Activated CD4-positive, alpha-beta memory T cell treated with anti-CD3 and anti-CD28 coated beads for 36 hours (primary cell): Measurements from ENCODE around the gene GJB4. TPM values are rescaled to one million over a fixed set of nuclear protein-coding genes. Genes with fewer than 3 reads are reported as not detected.

Source experiments
- CTCF ChIA-PET: fragments of 350-600 bp; sonication (Branson Sonifier 250); formaldehyde crosslinking; loops from one replicate; lab custom pipeline; 2021; ENCODE audit warnings: antibody characterized with exemption, inconsistent platforms; lab: Charles Lee
- POLR2A ChIA-PET: fragments of 350-600 bp; sonication (Branson Sonifier 250); formaldehyde crosslinking; loops from one replicate; lab custom pipeline; 2021; ENCODE audit warnings: antibody characterized with exemption; lab: Charles Lee
- DNase-seq: peaks from one replicate; pipeline ENCODE4 v3.0.0-alpha.2; 2020
- H3K27ac Mint-ChIP-seq: one replicate; pipeline ENCODE4 v1.8.0; 2021; ENCODE audit warnings: mixed read lengths
- H3K27me3 Mint-ChIP-seq: one replicate; pipeline ENCODE4 v1.8.0; 2021; ENCODE audit warnings: mixed read lengths
- H3K36me3 Mint-ChIP-seq: one replicate; pipeline ENCODE4 v1.8.0; 2021; ENCODE audit warnings: mixed read lengths
- H3K4me1 Mint-ChIP-seq: one replicate; pipeline ENCODE4 v1.8.0; 2021; ENCODE audit warnings: low read depth, mixed read lengths
- H3K4me3 Mint-ChIP-seq: one replicate; pipeline ENCODE4 v1.8.0; 2021; ENCODE audit warnings: mild to moderate bottlenecking, mixed read lengths
- H3K9me3 Mint-ChIP-seq: one replicate; pipeline ENCODE4 v1.8.0; 2021; ENCODE audit warnings: mixed read lengths
- intact Hi-C: fragments of 100-400 bp; cut with micrococcal nuclease; formaldehyde crosslinking; loops from one replicate; pipeline ENCODE4 v1.15.1; 2023
- total RNA-seq, 2 experiments: library from RNA; stranded (reverse); gene quantifications; one replicate each; pipeline ENCODE4 v1.2.3, GENCODE V29; 2021

Gene GJB4
- total RNA-seq, 2 experiments from 2014 or later, result not detected

DNA sequence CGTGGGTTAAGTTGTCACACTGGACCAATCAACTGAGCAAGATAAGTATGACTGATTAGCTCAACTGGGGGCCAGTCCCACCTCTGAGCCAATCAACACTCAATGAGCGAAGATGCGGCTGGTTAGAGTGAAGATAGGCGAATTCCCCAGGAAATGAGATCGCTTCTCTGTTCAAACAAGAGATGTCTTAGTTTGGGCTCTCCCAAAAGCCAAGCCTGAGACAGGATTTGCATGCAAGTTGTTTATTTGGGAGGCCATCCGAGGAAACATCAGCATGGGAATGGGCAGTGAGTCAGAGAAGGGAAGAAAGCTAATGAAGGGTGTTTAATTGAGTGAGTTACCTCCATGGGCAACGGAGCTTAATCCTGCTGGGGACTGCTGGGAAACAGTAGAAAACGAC, 9.5 kb upstream of the GJB4 start:
- CTCF ChIA-PET, result no interaction called here
- Mint-ChIP-seq H3K4me3 (no peak overlapping the region), H3K27ac (no peak overlapping the region), H3K36me3 (no peaks in the 10 kb centered on the region), H3K27me3 (peaks cover 2% of the 10 kb centered on the region), H3K4me1 (no peaks in the 10 kb centered on the region), H3K9me3 (no peaks in the 10 kb centered on the region)
- POLR2A ChIA-PET, result no interaction called here
- no peak for DNase-seq
- intact Hi-C loops, result no loop called here

DNA sequence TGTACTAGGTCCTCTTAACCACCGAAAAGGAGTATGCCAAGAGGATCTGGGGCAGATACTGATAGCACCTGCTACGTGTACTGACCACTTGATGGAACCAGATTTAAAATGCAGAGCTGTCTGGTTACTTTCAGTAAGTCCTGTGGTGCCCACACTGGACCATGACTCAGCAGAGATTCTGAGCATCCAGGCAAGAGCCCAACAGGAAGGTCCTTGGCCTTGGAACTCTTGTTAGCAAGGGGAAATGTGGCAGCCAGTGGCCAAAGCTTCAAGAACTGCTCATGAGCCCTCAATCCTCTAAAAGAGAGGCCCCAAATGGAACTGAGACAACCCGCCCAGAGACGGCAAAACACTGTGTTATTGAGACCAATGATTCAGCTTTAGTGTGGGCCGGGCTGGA, 8.9 kb upstream of the GJB4 start:
- no peak for DNase-seq
- CTCF ChIA-PET, result interaction anchor here (3.6 kb wide), 1 partner anchor 8 kb away, joined by 18 read pairs; no protein-coding TSS in a partner anchor
- Mint-ChIP-seq H3K27ac (no peak overlapping the region), H3K36me3 (no peaks in the 10 kb centered on the region), H3K4me1 (no peaks in the 10 kb centered on the region), H3K9me3 (no peaks in the 10 kb centered on the region), H3K27me3 (peaks cover 2% of the 10 kb centered on the region), H3K4me3 (no peak overlapping the region)
- POLR2A ChIA-PET, result no interaction called here
- intact Hi-C loops, result no loop called here

DNA sequence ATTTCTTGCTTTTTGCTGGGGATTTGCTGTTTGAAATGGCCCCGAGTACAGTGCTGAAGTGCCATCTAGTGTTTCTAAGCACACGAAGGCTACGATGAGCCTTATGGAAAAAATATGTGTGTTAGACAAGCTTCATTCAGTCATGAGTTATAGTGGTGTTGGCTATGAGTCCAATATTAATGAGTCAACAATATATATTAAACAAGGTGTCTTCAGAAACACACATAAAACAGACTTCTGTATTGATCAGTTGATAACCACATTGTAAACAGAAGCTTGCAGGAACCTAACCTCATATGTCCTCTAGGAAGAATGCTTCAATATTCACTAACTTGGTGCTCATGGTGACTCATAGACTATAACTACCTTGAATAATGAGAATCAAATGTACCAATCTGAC, 6.4 kb upstream of the GJB4 start:
- Mint-ChIP-seq H3K27me3 (peaks cover 1% of the 10 kb centered on the region), H3K9me3 (no peaks in the 10 kb centered on the region), H3K27ac (no peak overlapping the region), H3K4me1 (no peaks in the 10 kb centered on the region), H3K4me3 (no peak overlapping the region), H3K36me3 (no peaks in the 10 kb centered on the region)
- intact Hi-C loops, result no loop called here
- ChIA-PET POLR2A (no interaction called here), CTCF (interaction anchor here (3.6 kb wide), 1 partner anchor 11 kb away, joined by 18 read pairs; no protein-coding TSS in a partner anchor)
- DNase-seq, result no peak

DNA sequence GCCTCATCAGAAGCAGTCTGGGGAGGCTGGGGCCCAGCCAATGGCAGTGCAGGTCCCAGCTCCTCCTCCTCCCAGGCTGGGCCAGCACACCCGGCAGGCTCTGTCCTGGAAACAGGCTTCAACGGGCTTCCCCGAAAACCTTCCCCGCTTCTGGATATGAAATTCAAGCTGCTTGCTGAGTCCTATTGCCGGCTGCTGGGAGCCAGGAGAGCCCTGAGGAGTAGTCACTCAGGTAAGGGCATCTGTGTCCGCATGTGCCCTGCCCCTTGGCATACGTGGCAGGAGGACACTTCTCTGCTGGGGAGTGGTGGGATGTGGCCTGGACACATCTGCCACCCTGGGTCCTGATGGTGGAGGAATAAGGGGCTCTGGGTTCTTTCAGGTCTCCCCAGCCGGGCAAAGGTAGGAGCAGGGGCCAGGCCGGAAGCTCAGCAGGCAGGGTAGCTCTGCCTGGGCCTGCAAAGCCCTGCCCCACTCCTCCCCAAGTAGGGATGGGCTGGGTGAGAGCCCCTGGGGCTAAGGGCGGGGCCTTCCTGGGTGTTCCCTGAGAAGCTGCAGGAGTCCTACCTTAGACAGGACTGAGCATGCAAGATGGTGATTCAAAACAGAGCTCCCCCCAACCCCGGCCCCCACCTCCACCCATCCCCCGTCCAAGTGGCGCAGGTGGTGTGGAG, 4.4 kb upstream of the GJB4 start, which contains the start of gene GJB5:
GJB5 (plus strand) TSS at position 84 of the 674 bp plus-strand sequence. CDS start 2,284 bp downstream, outside the sequence.
- Mint-ChIP-seq H3K9me3 (no peaks in the 10 kb centered on the region), H3K4me3 (no peak within 1 kb of the TSS), H3K27ac (no peak within 1 kb of the TSS), H3K4me1 (no peaks in the 10 kb centered on the region), H3K27me3 (peaks cover 1% of the 10 kb centered on the region), H3K36me3 (no peaks in the 10 kb centered on the region)
- intact Hi-C loops, result no loop called here
- ChIA-PET CTCF (no interaction called here), POLR2A (no interaction called here)
- DNase-seq, result no peak

DNA sequence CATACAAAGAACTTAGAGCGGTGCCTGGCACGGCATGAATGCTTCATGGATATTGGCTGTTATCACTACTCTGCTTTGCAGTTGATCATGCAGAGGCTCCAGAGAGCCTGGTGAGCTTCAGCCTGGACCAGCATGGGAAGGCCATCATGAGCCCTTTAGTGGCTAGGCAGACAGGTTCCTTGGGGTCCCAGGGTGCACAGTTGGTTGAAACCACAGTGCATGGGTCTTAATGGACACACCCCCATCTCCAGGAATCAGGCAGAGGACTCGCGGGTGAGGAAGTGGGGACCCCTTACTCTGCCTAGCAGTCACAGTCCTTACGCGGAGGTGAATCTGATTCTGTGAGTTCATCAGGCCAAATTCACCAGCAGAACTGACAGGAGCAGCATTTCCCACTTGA, 3.6 kb upstream of the GJB4 start:
- Mint-ChIP-seq H3K9me3 (no peaks in the 10 kb centered on the region), H3K27me3 (peaks cover 1% of the 10 kb centered on the region), H3K4me3 (no peak overlapping the region), H3K4me1 (no peaks in the 10 kb centered on the region), H3K36me3 (no peaks in the 10 kb centered on the region), H3K27ac (no peak overlapping the region)
- POLR2A ChIA-PET, result no interaction called here
- CTCF ChIA-PET, result no interaction called here
- intact Hi-C loops, result no loop called here
- no peak for DNase-seq

DNA sequence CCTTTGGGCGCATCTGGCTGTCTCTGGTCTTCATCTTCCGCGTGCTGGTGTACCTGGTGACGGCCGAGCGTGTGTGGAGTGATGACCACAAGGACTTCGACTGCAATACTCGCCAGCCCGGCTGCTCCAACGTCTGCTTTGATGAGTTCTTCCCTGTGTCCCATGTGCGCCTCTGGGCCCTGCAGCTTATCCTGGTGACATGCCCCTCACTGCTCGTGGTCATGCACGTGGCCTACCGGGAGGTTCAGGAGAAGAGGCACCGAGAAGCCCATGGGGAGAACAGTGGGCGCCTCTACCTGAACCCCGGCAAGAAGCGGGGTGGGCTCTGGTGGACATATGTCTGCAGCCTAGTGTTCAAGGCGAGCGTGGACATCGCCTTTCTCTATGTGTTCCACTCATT, 2.2 kb upstream of the GJB4 start:
- H3K9me3 Mint-ChIP-seq, result no peaks in the 10 kb centered on the region
- no peak overlapping the region for H3K27ac Mint-ChIP-seq
- no peaks in the 10 kb centered on the region for H3K36me3 Mint-ChIP-seq
- peaks cover 3% of the 10 kb centered on the region for H3K27me3 Mint-ChIP-seq
- CTCF ChIA-PET, result no interaction called here
- H3K4me3 Mint-ChIP-seq, result no peak overlapping the region
- DNase-seq, result no peak
- intact Hi-C loops, result no loop called here
- H3K4me1 Mint-ChIP-seq, result no peaks in the 10 kb centered on the region
- POLR2A ChIA-PET, result no interaction called here

DNA sequence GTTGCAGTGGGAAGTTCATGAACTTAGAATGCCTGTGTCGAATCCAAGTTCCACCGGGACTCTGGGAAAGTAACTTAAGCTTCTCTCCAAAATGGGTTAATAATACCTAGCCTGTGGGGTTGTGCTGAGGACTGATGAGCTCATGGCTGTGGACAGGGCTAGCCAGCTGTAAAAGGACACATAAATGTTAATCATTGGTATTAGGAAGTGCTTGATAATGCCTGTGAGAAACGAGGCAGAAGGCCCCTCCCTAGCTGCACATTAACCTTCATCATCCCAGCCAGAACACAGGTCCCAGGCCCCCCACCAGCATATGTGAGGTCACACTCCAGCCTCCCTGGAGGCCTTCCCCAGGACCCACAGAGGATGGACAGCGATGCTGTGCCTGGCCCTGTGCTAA, 789 bp upstream of the GJB4 start:
- intact Hi-C loops, result no loop called here

DNA sequence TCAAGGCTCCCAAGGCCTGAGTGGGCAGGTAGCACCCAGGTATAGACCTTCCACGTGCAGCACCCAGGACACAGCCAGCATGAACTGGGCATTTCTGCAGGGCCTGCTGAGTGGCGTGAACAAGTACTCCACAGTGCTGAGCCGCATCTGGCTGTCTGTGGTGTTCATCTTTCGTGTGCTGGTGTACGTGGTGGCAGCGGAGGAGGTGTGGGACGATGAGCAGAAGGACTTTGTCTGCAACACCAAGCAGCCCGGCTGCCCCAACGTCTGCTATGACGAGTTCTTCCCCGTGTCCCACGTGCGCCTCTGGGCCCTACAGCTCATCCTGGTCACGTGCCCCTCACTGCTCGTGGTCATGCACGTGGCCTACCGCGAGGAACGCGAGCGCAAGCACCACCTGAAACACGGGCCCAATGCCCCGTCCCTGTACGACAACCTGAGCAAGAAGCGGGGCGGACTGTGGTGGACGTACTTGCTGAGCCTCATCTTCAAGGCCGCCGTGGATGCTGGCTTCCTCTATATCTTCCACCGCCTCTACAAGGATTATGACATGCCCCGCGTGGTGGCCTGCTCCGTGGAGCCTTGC, 1.7 kb downstream of the GJB4 start:
- no peak for DNase-seq
- no peaks in the 10 kb centered on the region for H3K36me3 Mint-ChIP-seq
- ChIA-PET POLR2A (no interaction called here), CTCF (no interaction called here)
- intact Hi-C loops, result no loop called here
- H3K27ac Mint-ChIP-seq, result no peak overlapping the region
- peaks cover 7% of the 10 kb centered on the region for H3K27me3 Mint-ChIP-seq
- H3K4me3 Mint-ChIP-seq, result no peak overlapping the region
- H3K9me3 Mint-ChIP-seq, result no peaks in the 10 kb centered on the region
- no peaks in the 10 kb centered on the region for H3K4me1 Mint-ChIP-seq

More for the DNA sequence above, 789 bp upstream of the GJB4 start:
- Mint-ChIP-seq H3K4me3 (no peak overlapping the region), H3K4me1 (no peaks in the 10 kb centered on the region), H3K9me3 (no peaks in the 10 kb centered on the region), H3K36me3 (no peaks in the 10 kb centered on the region), H3K27me3 (peaks cover 7% of the 10 kb centered on the region), H3K27ac (no peak overlapping the region)
- ChIA-PET POLR2A (no interaction called here), CTCF (no interaction called here)
- DNase-seq, result no peak

DNA sequence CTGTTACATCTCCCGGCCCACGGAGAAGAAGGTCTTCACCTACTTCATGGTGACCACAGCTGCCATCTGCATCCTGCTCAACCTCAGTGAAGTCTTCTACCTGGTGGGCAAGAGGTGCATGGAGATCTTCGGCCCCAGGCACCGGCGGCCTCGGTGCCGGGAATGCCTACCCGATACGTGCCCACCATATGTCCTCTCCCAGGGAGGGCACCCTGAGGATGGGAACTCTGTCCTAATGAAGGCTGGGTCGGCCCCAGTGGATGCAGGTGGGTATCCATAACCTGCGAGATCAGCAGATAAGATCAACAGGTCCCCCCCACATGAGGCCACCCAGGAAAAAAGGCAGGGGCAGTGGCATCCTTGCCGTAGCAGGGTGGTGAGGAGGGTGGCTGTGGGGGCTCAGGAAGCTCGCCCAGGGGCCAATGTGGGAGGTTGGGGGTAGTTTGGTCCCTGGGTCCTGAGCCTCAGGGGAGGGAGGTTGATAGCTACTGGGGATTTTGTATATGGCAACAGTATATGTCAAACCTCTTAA, 2.3 kb downstream of the GJB4 start:
- Mint-ChIP-seq H3K4me3 (no peak overlapping the region), H3K9me3 (no peaks in the 10 kb centered on the region), H3K27ac (no peak overlapping the region), H3K36me3 (no peaks in the 10 kb centered on the region), H3K27me3 (peaks cover 7% of the 10 kb centered on the region), H3K4me1 (no peaks in the 10 kb centered on the region)
- POLR2A ChIA-PET, result no interaction called here
- DNase-seq, result no peak
- CTCF ChIA-PET, result no interaction called here
- intact Hi-C loops, result no loop called here

DNA sequence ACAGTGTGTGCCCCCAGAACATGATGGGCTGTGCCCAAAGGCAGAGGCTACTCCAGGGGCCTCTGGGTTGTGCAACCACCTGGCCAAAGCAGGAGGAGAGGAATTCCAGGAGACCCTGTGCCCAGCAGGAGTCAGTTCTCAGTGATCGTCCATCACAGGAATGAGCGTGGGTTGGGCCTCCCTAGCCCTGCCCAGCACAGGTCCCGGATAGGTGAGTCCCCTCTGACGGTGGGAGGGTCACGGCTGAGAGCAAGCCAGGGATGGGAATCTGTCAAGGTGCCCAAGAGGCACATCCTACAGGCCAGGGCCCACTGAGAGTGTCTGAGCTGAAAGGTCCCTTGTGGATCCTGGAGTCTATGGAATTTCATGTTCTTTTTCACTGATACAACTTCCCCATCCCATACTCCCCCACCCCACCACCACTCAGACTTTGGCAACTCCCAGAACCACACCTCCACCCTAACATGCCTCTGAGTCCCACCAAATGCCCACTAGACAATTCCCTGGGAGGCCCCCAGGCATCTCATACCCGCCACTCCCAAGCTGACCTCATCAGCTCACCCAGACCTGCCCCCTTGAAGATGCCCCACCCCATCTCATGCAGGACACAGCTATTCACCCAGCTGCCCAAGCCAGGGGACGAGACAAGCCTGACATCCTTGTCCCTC, 3.1 kb downstream of the GJB4 start:
- Mint-ChIP-seq H3K4me3 (no peak overlapping the region), H3K9me3 (no peaks in the 10 kb centered on the region), H3K27me3 (peaks cover 6% of the 10 kb centered on the region), H3K36me3 (no peaks in the 10 kb centered on the region), H3K4me1 (no peaks in the 10 kb centered on the region), H3K27ac (no peak overlapping the region)
- ChIA-PET CTCF (no interaction called here), POLR2A (no interaction called here)
- DNase-seq, result no peak
- intact Hi-C loops, result no loop called here

DNA sequence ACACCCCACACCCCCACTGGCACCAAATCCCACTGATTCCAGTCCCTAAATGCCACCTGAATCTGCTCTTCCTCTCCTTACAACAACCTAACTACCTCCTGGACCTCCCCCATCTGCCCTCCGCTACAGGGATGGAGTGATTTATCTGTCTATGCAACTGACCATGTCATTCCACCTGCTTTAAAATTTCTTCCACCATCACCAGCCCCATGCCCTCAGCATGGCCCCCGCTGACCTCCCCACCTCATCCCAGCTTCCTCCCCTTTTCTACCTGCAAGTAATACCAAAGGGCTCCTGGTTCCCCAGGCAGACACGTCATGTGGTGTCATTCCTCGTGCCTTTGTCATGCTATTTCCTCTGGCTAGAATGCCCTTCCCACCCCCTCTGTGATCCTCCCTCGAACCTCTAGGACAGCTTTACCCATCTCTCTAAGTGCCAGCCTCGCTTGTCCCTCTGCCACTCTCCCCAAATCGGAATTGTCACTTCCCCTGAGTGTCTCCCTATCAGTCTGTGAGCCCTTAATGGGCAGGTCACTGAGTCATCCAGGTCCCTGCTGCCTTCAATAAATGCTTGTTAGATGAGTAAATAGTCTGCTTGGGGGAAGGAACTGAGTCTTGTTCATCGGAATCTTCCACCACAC, 3.7 kb downstream of the GJB4 start:
- Mint-ChIP-seq H3K27ac (no peak overlapping the region), H3K27me3 (peaks cover 5% of the 10 kb centered on the region), H3K9me3 (no peaks in the 10 kb centered on the region), H3K4me1 (no peaks in the 10 kb centered on the region), H3K4me3 (no peak overlapping the region), H3K36me3 (no peaks in the 10 kb centered on the region)
- ChIA-PET POLR2A (no interaction called here), CTCF (no interaction called here)
- intact Hi-C loops, result no loop called here
- DNase-seq, result no peak

DNA sequence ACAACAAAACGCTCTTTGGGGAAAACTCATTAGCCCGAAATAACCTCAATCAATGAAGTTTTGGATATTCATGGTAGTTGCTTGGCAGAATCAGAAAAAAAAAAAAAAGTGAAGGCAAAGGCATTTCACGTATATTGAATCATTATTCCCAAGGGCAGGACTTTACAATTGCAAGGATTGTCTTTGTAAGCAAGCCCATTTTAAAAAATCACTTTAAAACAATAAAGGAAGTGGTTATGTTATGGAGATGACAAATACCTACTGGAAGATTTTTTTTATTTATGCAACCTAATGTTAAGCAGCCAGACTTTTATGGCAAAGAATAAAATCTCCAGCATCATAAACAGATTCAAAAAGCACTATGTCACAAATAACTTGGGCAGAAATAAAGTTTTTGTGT, 9.3 kb downstream of the GJB4 start:
- ChIA-PET CTCF (no interaction called here), POLR2A (no interaction called here)
- H3K9me3 Mint-ChIP-seq, result no peaks in the 10 kb centered on the region

More for the DNA sequence above, 9.3 kb downstream of the GJB4 start:
- Mint-ChIP-seq H3K36me3 (no peaks in the 10 kb centered on the region), H3K27me3 (no peaks in the 10 kb centered on the region), H3K4me3 (no peak overlapping the region), H3K4me1 (no peaks in the 10 kb centered on the region), H3K27ac (no peak overlapping the region)
- intact Hi-C loops, result no loop called here
- no peak for DNase-seq
